ENCODE data around the gene SCNN1A. TPM values are rescaled to one million over a fixed set of nuclear protein-coding genes. Genes with fewer than 3 reads are reported as not detected.

The SCNN1A gene
- total RNA-seq, 6 donors from 2014 or later, result 153 to 594 (median 346) TPM

GRCh38 chr12:6420364-6420763 lies 45.0 kb upstream of the SCNN1A start:
- Histone ChIP-seq H3K4me3 (no peak overlapping the region), H3K27ac (peak overlapping the region in 2 of 4 donors; percentile 22 to 30), H3K36me3 (peaks cover 0 to 3% (median 0%) of the 10 kb centered on the region in 4 donors), H3K4me1 (peaks cover 11 to 18% (median 13%) of the 10 kb centered on the region in 4 donors), H3K9me3 (no peaks in the 10 kb centered on the region), H3K27me3 (no peaks in the 10 kb centered on the region)
- DNase-seq (no peak), ATAC-seq (ENCODE audit: low FRiP score in 2 of 2) (no peak)
- 45 to 48% methylated on average over 4 of the region's 4 CpGs for WGBS, 2 donors
- TF ChIP-seq POLR2AphosphoS5 (IDR thresholded peaks at IDR 0.05) (no peak), POLR2A (IDR thresholded peaks at IDR 0.05) (no peak), CTCF (IDR thresholded peaks at IDR 0.05) (no peak), EP300 (IDR thresholded peaks at IDR 0.05) (no peak)

- Histone ChIP-seq H3K27me3 (no peaks in the 10 kb centered on the region), H3K27ac (no peak overlapping the region), H3K4me1 (peaks cover 9 to 16% (median 10%) of the 10 kb centered on the region in 4 donors), H3K4me3 (no peak overlapping the region), H3K36me3 (peaks cover 0 to 3% (median 0%) of the 10 kb centered on the region in 4 donors), H3K9me3 (no peaks in the 10 kb centered on the region)
- ATAC-seq (ENCODE audit: low FRiP score in 2 of 2) (no peak), DNase-seq (no peak)
- TF ChIP-seq POLR2A (IDR thresholded peaks at IDR 0.05) (no peak), CTCF (IDR thresholded peaks at IDR 0.05) (no peak), EP300 (IDR thresholded peaks at IDR 0.05) (no peak), POLR2AphosphoS5 (IDR thresholded peaks at IDR 0.05) (no peak)
- WGBS, 2 donors, result 76 to 88% methylated on average over 6 of the region's 6 CpGs
These were observed 43.4 kb upstream of the SCNN1A start for GRCh38 chr12:6418796-6419195.

GRCh38 chr12:6416596-6416995 lies 41.2 kb upstream of the SCNN1A start:
- peaks cover 0 to 3% (median 0%) of the 10 kb centered on the region in 4 donors for H3K36me3 ChIP-seq
- H3K27ac ChIP-seq, result no peak overlapping the region
- TF ChIP-seq POLR2AphosphoS5 (IDR thresholded peaks at IDR 0.05) (peak in 1 of 2 donors; percentile 29), POLR2A (IDR thresholded peaks at IDR 0.05) (no peak)
- DNase-seq (peak in 1 of 2 donors; percentile 37), ATAC-seq (ENCODE audit: low FRiP score in 2 of 2) (peak in 1 of 2 donors; percentile 83)
- H3K4me1 ChIP-seq, result peaks cover 3 to 10% (median 5%) of the 10 kb centered on the region in 4 donors
- no peaks in the 10 kb centered on the region for H3K9me3 ChIP-seq
- WGBS, 2 donors, result 77 to 85% methylated on average over 3 of the region's 3 CpGs
- H3K27me3 ChIP-seq, result no peaks in the 10 kb centered on the region
- H3K4me3 ChIP-seq, result no peak overlapping the region

GRCh38 chr12:6407236-6407954 lies 32.0 kb upstream of the SCNN1A start:
- H3K4me1 ChIP-seq, result no peaks in the 10 kb centered on the region
- TF ChIP-seq CTCF (IDR thresholded peaks at IDR 0.05), result no peak
- WGBS, 2 donors, result 90 to 93% methylated on average over 10 of the region's 10 CpGs

GRCh38 chr12:6405963-6406362 lies 30.6 kb upstream of the SCNN1A start:
- no peaks in the 10 kb centered on the region for H3K27me3 ChIP-seq
- TF ChIP-seq POLR2A (IDR thresholded peaks at IDR 0.05) (no peak), CTCF (IDR thresholded peaks at IDR 0.05) (no peak), EP300 (IDR thresholded peaks at IDR 0.05) (no peak), POLR2AphosphoS5 (IDR thresholded peaks at IDR 0.05) (no peak)
- no peak overlapping the region for H3K4me3 ChIP-seq
- DNase-seq, result no peak
- WGBS, 2 donors, result 59 to 68% methylated on average over 6 of the region's 6 CpGs
- no peaks in the 10 kb centered on the region for H3K4me1 ChIP-seq
- H3K9me3 ChIP-seq, result no peaks in the 10 kb centered on the region
- ATAC-seq (ENCODE audit: low FRiP score in 2 of 2), result no peak
- H3K27ac ChIP-seq, result no peak overlapping the region
- H3K36me3 ChIP-seq, result peaks cover 0 to 8% (median 0%) of the 10 kb centered on the region in 4 donors

More at GRCh38 chr12:6407236-6407954, 32.0 kb upstream of the SCNN1A start:
- Histone ChIP-seq H3K36me3 (peaks cover 0 to 3% (median 0%) of the 10 kb centered on the region in 4 donors), H3K4me3 (no peak overlapping the region), H3K9me3 (no peaks in the 10 kb centered on the region), H3K27ac (no peak overlapping the region), H3K27me3 (no peaks in the 10 kb centered on the region)
- no peak for ATAC-seq (ENCODE audit: low FRiP score in 2 of 2)
- DNase-seq, result no peak

All from upper lobe of left lung (tissue), 6 donors.